Measurements from ENCODE around the gene HSP90AB1.

Gene HSP90AB1

GRCh38 chr6:44269178-44269920 is 22.4 kb downstream of the HSP90AB1 start:
- no peak for DNase-seq

GRCh38 chr6:44269921-44270525 is 23.1 kb downstream of the HSP90AB1 start, which contains the start of gene TMEM151B:
Gene TMEM151B, plus strand, starts transcription at chr6:44270450. Its CDS starts 293 bp downstream, at chr6:44270743.
- DNase-seq: peak in 2 of 14 donors; percentile 16 to 86

GRCh38 chr6:44270526-44271405 is 23.9 kb downstream of the HSP90AB1 start:
- peak in 1 of 14 donors; percentile 30 for DNase-seq

GRCh38 chr6:44271406-44271723 is 24.5 kb downstream of the HSP90AB1 start:
- DNase-seq: no peak

DNA sequence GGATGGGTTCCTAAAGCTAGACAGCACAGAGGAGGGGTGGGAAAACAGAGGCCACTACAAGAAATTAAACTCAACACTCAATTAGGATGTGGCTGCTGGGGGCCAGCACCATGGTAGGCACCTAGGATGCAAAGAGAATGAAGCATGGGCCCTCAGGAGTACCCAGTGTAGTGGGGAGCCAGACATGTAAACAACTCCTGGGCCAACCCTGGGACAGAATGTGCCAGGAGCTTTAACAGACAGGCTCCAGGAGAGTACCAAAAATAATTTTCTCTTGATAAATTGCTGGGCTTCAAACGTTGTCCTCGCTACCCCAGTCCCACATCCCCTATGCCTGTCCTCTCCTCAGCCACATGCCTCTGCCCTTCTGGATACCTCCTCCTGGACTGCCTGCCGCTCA is 25.0 kb downstream of the HSP90AB1 start:
- peak in 1 of 14 donors; percentile 81 for DNase-seq

DNA sequence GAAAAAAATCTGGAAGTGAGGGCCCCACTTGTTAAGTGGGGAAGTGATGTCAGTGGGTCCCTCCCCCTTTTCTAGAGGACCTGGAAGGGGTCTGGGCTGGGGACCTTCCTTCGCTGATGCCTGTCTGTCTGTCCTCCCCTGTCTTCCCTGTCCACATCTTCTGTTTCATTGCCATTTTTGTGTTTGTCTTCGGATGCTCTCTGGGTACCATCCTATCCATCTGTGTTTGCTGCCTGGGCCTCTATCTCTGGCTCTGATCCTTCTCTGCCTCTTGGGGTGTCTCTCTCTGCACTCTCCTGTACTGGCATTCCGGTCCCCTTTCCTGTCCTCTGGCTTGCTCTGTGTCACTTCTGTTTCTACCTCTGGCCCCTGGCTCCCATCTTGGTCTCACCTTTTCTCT is 25.6 kb downstream of the HSP90AB1 start:
- DNase-seq: peak in 1 of 14 donors; percentile 70

DNA sequence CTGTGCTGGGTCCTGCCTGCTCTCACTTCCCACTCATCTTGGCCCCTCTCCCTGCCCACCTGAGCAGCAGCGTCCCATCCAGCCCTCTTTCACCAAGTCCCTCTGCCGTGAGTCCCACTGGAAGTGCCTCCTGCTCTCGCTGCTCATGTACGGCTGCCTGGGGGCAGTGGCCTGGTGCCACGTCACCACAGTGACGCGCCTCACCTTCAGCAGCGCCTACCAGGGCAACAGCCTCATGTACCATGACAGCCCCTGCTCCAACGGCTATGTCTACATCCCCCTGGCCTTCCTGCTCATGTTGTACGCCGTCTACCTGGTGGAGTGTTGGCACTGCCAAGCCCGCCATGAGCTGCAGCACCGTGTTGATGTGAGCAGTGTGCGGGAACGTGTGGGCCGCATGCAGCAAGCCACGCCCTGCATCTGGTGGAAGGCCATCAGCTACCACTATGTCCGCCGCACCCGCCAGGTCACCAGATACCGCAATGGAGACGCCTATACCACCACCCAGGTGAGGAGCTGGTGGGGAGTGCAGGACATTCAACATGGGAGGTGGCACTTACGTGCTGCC is 26.2 kb downstream of the HSP90AB1 start:
- DNase-seq: peak in 1 of 14 donors; percentile 71

GRCh38 chr6:44273617-44274016 is 26.7 kb downstream of the HSP90AB1 start:
- DNase-seq: no peak

GRCh38 chr6:44275271-44275748 is 28.4 kb downstream of the HSP90AB1 start:
- DNase-seq: no peak

GRCh38 chr6:44275749-44276648 is 29.1 kb downstream of the HSP90AB1 start:
- DNase-seq: no peak

- DNase-seq: peak in 1 of 14 donors; percentile 90
These were observed 30.1 kb downstream of the HSP90AB1 start for GRCh38 chr6:44276667-44277640.

DNA sequence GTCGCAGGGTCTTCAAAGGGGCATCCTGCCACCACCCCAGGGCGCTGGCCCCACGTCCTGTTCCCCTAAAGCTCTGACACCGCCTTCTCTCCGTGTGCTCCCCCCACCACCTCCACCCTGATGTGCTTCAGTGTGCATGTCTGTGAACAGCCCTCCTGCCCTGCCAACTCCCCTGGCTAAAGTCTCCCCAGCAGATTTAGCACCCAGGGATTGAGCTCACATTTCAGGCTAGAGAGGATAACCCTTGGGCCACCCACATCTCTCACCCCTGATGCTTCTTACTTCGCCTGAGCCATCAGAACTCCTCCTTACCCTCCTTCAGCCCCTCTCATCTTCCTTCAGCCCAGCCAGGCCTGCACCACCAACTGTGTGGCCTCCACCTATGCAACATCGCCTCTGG is 30.9 kb downstream of the HSP90AB1 start:
- DNase-seq: no peak

DNA sequence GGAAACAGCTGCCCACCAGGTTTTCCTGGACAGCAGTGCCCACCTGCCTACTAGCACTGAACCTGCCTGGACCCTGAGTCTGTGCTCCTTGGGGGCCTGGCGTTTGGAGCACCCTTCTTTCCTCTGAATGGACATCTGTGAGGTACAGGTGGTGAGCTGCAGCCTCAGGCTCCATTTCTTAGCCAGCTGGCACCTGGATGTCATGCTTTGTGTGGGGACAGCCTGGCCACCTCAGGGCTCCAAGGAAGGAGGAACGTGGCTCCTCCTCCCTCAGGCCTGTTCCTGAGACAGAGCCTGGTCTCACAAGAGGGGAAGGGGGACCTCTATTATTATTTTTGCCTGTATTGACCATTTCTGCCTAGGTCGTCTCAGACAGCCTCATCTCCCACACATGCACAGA is 31.4 kb downstream of the HSP90AB1 start:
- DNase-seq: peak in 2 of 14 donors; percentile 27 to 94

DNA sequence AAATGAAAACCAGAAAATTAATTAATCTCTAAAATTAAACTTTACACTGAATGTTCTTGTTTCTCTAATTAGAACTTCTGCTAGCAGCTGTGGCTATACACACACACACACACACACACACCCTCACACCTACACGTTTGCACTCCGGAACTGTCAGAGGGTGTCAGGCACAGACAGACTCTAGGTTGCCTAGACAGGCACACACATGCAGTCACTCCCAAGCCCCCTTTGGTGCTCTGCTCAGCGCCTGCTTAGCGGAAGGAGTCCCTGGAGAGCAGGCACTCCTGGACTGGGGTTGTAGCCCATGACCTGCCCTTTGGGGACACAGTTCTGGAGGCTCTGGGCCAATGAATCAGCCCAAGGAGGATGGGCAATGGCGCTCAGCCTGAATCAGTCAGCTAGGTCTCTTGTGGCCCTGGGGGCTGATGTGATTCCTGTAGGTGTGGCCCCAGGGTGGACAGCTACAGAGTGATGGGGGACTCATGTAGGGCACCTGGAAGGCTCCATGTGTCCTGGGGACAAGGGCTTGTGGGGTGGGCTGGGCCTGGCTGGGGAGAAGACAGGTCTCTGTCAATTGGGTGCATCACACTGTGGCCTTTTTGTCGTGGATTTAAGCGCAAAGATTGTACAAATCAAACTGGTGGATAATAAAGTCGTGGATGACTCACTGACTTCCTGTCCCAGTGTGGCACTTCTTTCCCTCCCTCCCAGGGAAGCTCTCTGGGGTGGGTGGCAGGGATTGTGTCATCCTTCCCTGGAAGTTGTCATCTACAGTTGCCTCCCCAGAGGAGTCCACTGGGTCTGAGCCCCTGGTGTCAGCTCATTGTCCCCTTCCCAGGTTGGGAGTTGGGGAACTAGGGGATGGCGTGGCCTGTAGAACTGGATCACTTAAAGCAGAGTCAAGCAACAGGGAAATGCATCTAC is 32.1 kb downstream of the HSP90AB1 start:
- DNase-seq: no peak

DNA sequence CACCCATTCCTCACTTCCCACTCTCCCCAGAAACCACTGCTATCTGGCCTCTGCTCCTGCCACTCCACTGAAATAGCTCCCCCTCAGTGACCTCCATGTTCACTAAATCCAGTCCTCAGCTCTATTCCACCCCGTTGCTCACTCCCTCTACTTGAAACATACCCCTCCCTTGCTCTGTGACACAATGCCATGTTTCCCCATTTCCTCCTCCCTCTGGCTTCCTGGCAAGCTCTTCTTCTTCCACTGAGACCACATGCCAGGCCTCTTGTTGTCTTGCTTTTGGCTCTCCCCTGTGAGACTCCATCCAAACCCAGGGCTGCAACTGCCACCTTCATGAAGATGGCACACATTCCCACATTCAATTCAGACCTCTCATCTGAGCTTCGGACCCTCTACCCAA is 37.2 kb downstream of the HSP90AB1 start:
- peak in 7 of 14 donors; percentile 9 to 98 (median 32) for DNase-seq

- DNase-seq: peak in 1 of 14 donors; percentile 78
These were observed 38.0 kb downstream of the HSP90AB1 start for GRCh38 chr6:44284867-44285266.

DNA sequence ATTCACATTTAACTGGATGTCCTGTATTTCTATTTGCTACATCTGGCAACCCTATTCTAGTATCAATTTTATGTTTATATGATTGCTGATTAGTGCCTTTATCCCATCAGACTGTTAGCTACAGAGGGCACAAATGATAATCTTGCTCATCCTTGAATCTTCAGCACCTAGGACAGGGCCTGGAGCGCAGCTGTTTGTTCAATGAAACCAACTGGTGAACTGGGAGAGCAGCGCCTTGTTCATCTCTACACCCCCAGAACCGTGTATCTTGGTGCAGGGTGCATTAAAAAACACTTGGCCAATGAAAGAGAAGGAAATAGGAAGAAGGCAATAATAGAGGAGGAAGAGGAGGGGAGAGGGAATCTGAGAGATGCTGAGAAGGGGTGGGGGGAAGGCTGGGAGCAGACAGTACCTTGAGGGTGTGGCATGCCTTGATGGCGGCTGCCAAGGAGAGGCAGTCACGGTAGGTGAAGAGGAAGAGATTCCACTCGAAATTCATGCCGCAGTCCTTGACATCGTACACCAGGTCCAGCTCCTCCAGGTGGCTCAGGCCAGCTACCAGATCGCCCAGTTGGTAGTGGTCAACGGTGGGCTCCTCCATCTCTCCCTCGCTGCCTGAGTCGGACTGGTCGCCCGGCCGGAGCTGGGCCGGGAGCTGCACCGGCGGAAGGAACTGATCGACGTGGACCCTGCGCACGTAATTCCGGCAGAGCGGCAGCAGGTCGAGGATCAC is 38.8 kb downstream of the HSP90AB1 start:
- no peak for DNase-seq

GRCh38 chr6:44286285-44286565 is 39.3 kb downstream of the HSP90AB1 start:
- no peak for DNase-seq

- DNase-seq: no peak
These were observed 39.8 kb downstream of the HSP90AB1 start for GRCh38 chr6:44286747-44287146.
